GM12878 (cell line): ENCODE measurements around the gene MID1. TPM values are rescaled to one million over a fixed set of nuclear protein-coding genes. Genes with fewer than 3 reads are reported as not detected.

ENCODE experiments used
- ATAC-seq: fragments of 200-7000 bp; cut with Tn5 transposase; 3 replicates; pipeline ENCODE4 v1.9.1; 2020; ENCODE audit warnings: mild to moderate bottlenecking, moderate library complexity
- BruUV-seq: library from RNA; stranded (reverse); fragments of 400-500 nt; replicated peaks from 2 replicates; lab custom pipeline; 2021; lab: Mats Ljungman, UMichigan
- CTCF ChIA-PET: fragments of 300-600 bp; sonication (Branson Sonifier 250); formaldehyde crosslinking; extraction: SDS; loops from one replicate; lab custom pipeline; 2021; ENCODE audit warnings: inconsistent platforms; lab: Yijun Ruan, JAX
- POLR2A ChIA-PET: fragments of 350-600 bp; formaldehyde crosslinking; extraction: SDS; loops from one replicate; lab custom pipeline; 2021; ENCODE audit warnings: inconsistent platforms; lab: Charles Lee
- RAD21 ChIA-PET: fragments of 300-600 bp; sonication (Branson Sonifier 250); formaldehyde crosslinking; loops from one replicate; lab custom pipeline; 2023; ENCODE audit warnings: antibody characterized with exemption; ENCODE audit not compliant: unreplicated experiment; lab: Charles Lee
- SMC1A ChIA-PET: fragments of 300-600 bp; sonication (Branson Sonifier 250); formaldehyde crosslinking; loops from one replicate; lab custom pipeline; 2023; ENCODE audit not compliant: unreplicated experiment, uncharacterized antibody; lab: Charles Lee
- DNase-seq: peaks from one replicate; pipeline ENCODE4 v3.0.0-alpha.2; 2011; ENCODE audit warnings: low read depth, low spot score
- FAIRE-seq: peaks from 3 replicates; lab custom pipeline; 2011; peaks lifted over from hg19 to GRCh38; lab: Jason Lieb, UNC
- H2AFZ ChIP-seq: 2 replicates; pipeline ENCODE4 v1.6.0; 2011; ENCODE audit warnings: low read depth, low read length, control low read depth; ENCODE audit not compliant: control insufficient read depth
- H3K27ac ChIP-seq: 2 replicates; pipeline ENCODE4 v1.5.1; 2011; ENCODE audit warnings: control low read depth; ENCODE audit not compliant: control insufficient read depth, insufficient read depth
- H3K27me3 ChIP-seq, 2 experiments: replicated peaks in 1 of 2; 2 replicates each; pipeline versions ENCODE4 v1.6.0 to v1.6.1; 2011; ENCODE audit warnings: low read length in 1 of 2; ENCODE audit not compliant: control insufficient read depth in 2 of 2, insufficient read depth in 2 of 2
- H3K36me3 ChIP-seq, 2 experiments: 2 replicates each; pipeline ENCODE4 v1.5.1; 2011; ENCODE audit warnings: low read length in 1 of 2; ENCODE audit not compliant: control insufficient read depth in 2 of 2, insufficient read depth in 2 of 2
- H3K4me1 ChIP-seq: 2 replicates; pipeline ENCODE4 v1.6.1; 2011; ENCODE audit warnings: mild to moderate bottlenecking, low read length, moderate library complexity, mixed read lengths; ENCODE audit not compliant: control insufficient read depth, insufficient read depth
- H3K4me2 ChIP-seq: 2 replicates; pipeline ENCODE4 v1.6.0; 2011; ENCODE audit warnings: control low read depth; ENCODE audit not compliant: control insufficient read depth, insufficient read depth
- H3K4me3 ChIP-seq: fragments of 200-600 bp; sonication (generic); 2 replicates; pipeline ENCODE4 v1.5.1; 2016
- H3K79me2 ChIP-seq: 2 replicates; pipeline ENCODE4 v1.6.0; 2011; ENCODE audit warnings: low read length; ENCODE audit not compliant: control insufficient read depth, insufficient read depth
- H3K9ac ChIP-seq: 2 replicates; pipeline ENCODE4 v1.8.0; 2011; ENCODE audit warnings: low read length, control low read depth, mixed read lengths; ENCODE audit not compliant: control insufficient read depth, insufficient read depth
- H3K9me3 ChIP-seq: replicated peaks from 3 replicates; pipeline ENCODE4 v1.5.1; 2011; ENCODE audit warnings: mild to moderate bottlenecking, low read length; ENCODE audit not compliant: control insufficient read depth, insufficient read depth
- H4K20me1 ChIP-seq: 2 replicates; pipeline ENCODE4 v1.6.0; 2011; ENCODE audit not compliant: control insufficient read depth, insufficient read depth
- KDM1A ChIP-seq: fragments of 200-600 bp; sonication (generic); IDR thresholded peaks from 2 replicates; pipeline ENCODE4 v1.6.1; 2016; ENCODE audit warnings: borderline replicate concordance
- NRF1 ChIP-seq: conservative IDR thresholded peaks from 2 replicates; pipeline ENCODE4 v1.6.1; 2011; ENCODE audit warnings: mild to moderate bottlenecking, low read depth, low read length, improper control_type of control experiment
- SPI1 ChIP-seq: IDR thresholded peaks from 2 replicates; pipeline ENCODE4 v1.6.1; 2011; ENCODE audit warnings: low read depth, mild to moderate bottlenecking, low read length, moderate library complexity, borderline replicate concordance; ENCODE audit not compliant: insufficient read depth
- STAT1 ChIP-seq: fragments of 450-650 bp; conservative IDR thresholded peaks from 2 replicates; pipeline ENCODE4 v1.6.1; 2014; ENCODE audit warnings: antibody characterized with exemption, mild to moderate bottlenecking
- WGBS: methylation state at CpG from one replicate; pipeline ENCODE4 v1.1.6; 2016; ENCODE audit warnings: low lambda C conversion rate; ENCODE audit not compliant: insufficient replicate concordance, insufficient coverage; ENCODE audit errors: missing lambda C conversion rate; 5-methylcytosine and 5-hydroxymethylcytosine counted together
- in situ Hi-C: fragments of 300-500 bp; cut with MboI; formaldehyde crosslinking; loops from 9 replicates; pipeline ENCODE4 v1.14.3; 2018; ENCODE audit warnings: mixed read lengths
- intact Hi-C: fragments of 100-400 bp; cut with micrococcal nuclease; formaldehyde crosslinking; loops from one replicate; pipeline ENCODE4 v1.14.2; 2022; ENCODE audit not compliant: unreplicated experiment
- polyA plus RNA-seq, 11 experiments: library from polyadenylated mRNA; depleted of rRNA in 4 of 11; unstranded in 6 of 11; stranded (reverse) in 5 of 11; fragments of >200 nt; fragmentation: Nextera tagmentation in 4 of 11; fragmentation: Illumina TruSeq in 1 of 11; extraction: Ambion mirVana in 4 of 11; extraction: Trizol in 1 of 11; gene quantifications; 1 replicate in 1 of 11; 2 replicates in 10 of 11; pipeline versions ENCODE4 v1.2.1 to v1.2.3, GENCODE V29; 2011 to 2016; ENCODE audit warnings: inconsistent platforms in 2 of 11, missing spikeins in 2 of 11, low read depth in 1 of 11
- small RNA-seq: library from RNA; depleted of rRNA; stranded (forward); fragments of <200 nt; gene quantifications from one replicate; pipeline ENCODE3, GENCODE V24; 2014
- total RNA-seq, 4 experiments: library from RNA; depleted of rRNA in 3 of 4; stranded (reverse); fragments of >200 nt in 3 of 4; fragmentation: Illumina TruSeq in 1 of 4; extraction: Trizol in 1 of 4; gene quantifications; 2 replicates each; pipeline versions ENCODE4 v1.2.1 to v1.2.3, GENCODE V29; 2013 to 2021
- TF ChIP-seq, protein P1 (sequence below): IDR thresholded peaks from 2 replicates; pipeline ENCODE4 v1.6.1; 2012; ENCODE audit warnings: low read depth, low read length, improper control_type of control experiment

The MID1 gene
- total and polyA plus RNA-seq, 10 of the 15 experiments (the other 5 are each of a cell fraction or from before 2014, with no cell fraction given), result 0.04 to 0.51 (median 0.14) TPM; not detected in 1

DNA sequence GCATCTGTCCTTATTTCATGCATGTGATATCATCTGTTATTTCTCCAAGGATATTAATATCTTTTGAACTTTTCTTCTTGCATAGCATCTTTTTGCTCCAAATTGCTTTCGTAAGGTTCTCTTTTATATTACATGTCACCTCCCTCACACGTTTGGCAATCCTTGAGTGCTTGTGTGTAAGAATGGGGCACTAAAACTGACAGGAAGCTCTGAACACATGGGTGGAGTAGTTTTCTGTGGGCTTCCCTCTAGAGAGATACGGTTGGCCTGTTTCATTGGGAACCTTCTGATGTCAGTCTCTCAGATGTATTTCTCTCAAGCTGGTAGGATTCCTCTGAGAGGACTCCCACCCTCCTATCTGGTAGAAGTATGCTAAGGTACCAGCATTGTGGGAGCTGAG, 223.0 kb downstream of the MID1 start (continued):
- TF ChIP-seq, protein P1, sequence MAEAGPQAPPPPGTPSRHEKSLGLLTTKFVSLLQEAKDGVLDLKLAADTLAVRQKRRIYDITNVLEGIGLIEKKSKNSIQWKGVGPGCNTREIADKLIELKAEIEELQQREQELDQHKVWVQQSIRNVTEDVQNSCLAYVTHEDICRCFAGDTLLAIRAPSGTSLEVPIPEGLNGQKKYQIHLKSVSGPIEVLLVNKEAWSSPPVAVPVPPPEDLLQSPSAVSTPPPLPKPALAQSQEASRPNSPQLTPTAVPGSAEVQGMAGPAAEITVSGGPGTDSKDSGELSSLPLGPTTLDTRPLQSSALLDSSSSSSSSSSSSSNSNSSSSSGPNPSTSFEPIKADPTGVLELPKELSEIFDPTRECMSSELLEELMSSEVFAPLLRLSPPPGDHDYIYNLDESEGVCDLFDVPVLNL, result no peak
- TF ChIP-seq KDM1A (no peak), STAT1 (no peak)
- TF ChIP-seq, all 136 proteins: peak for 0

GRCh38 chrX:10395643-10396042, 224.7 kb downstream of the MID1 start:
- H2AFZ ChIP-seq, result no peak overlapping the region
- TF ChIP-seq NRF1 (no peak), SPI1 (peak; percentile 37; the same call in 1 of the 2 replicates)
- TF ChIP-seq, all 136 proteins: peak for 1
- intact Hi-C loops, result loop anchor here (5.0 kb wide), 1 partner anchor 203 kb away; no protein-coding TSS in a partner anchor
- BruUV-seq, result no TSS peak
- H3K36me3 ChIP-seq, result no peaks in the 10 kb centered on the region
- in situ Hi-C loops, result no loop called here
- H3K27ac ChIP-seq, result no peak overlapping the region
- POLR2A ChIA-PET, result no interaction called here
- H3K27me3 ChIP-seq, result no peaks in the 10 kb centered on the region
- no peak overlapping the region for H3K9ac ChIP-seq
- ATAC-seq (no peak), FAIRE-seq (no peak), DNase-seq (no peak)
- SMC1A ChIA-PET, result interaction anchor here (0.9 to 1.7 kb wide), 2 partner anchors 11 to 22 kb away, joined by 3 to 4 read pairs; no protein-coding TSS in a partner anchor
- H3K79me2 ChIP-seq, result no peaks in the 10 kb centered on the region
- 11% methylated on average over 6 of the region's 6 CpGs for WGBS
- RAD21 ChIA-PET, result no interaction called here
- CTCF ChIA-PET, result interaction anchor here (1.8 kb wide), 1 partner anchor 205 kb away, joined by 4 read pairs; no protein-coding TSS in a partner anchor
- no peaks in the 10 kb centered on the region for H3K4me1 ChIP-seq
- no peaks in the 10 kb centered on the region for H3K9me3 ChIP-seq
- no peak overlapping the region for H3K4me3 ChIP-seq
- no peak overlapping the region for H3K4me2 ChIP-seq
- no peaks in the 10 kb centered on the region; the same call in 1 of the 2 replicates for H4K20me1 ChIP-seq

Small RNA genes within 50 kb of the gene (small RNA-seq; reads per million reads assigned to genes)
- gene RNU6-800P, result not detected
